MM.1S (cell line): ENCODE measurements around the gene NUAK2.

Experiments used
- DNase-seq: peaks from one replicate; pipeline ENCODE4 v3.0.0-alpha.2; 2015
- H2AFZ ChIP-seq: fragments of 300-600 bp; sonication (generic); 2 replicates; pipeline ENCODE4 v1.6.0; 2016; ENCODE audit warnings: antibody characterized with exemption, low read length
- H3F3A ChIP-seq: fragments of 300-600 bp; sonication (generic); 2 replicates; pipeline ENCODE4 v1.6.1; 2016; ENCODE audit warnings: mild to moderate bottlenecking, antibody characterized with exemption, low read length, moderate library complexity, mixed read lengths; ENCODE audit not compliant: insufficient read depth
- H3K27ac ChIP-seq: fragments of 300-600 bp; sonication (generic); 2 replicates; pipeline ENCODE4 v1.5.1; 2016; ENCODE audit warnings: mild to moderate bottlenecking, low read length
- H3K27me3 ChIP-seq: fragments of 300-600 bp; sonication (generic); replicated peaks from 2 replicates; pipeline ENCODE4 v1.6.0; 2016; ENCODE audit warnings: low read length; ENCODE audit not compliant: insufficient read depth
- H3K36me3 ChIP-seq: fragments of 300-600 bp; sonication (generic); replicated peaks from 2 replicates; pipeline ENCODE4 v1.6.1; 2016; ENCODE audit warnings: mild to moderate bottlenecking, low read length, mixed read lengths; ENCODE audit not compliant: insufficient read depth
- H3K4me1 ChIP-seq: fragments of 300-600 bp; sonication (generic); 2 replicates; pipeline ENCODE4 v1.6.1; 2016; ENCODE audit warnings: low read length, mixed read lengths
- H3K4me2 ChIP-seq: fragments of 300-600 bp; sonication (generic); 2 replicates; pipeline ENCODE4 v1.6.0; 2016; ENCODE audit warnings: low read depth, low read length
- H3K4me3 ChIP-seq: fragments of 300-600 bp; sonication (generic); 2 replicates; pipeline ENCODE4 v1.5.1; 2016; ENCODE audit warnings: low read length, mixed read lengths
- H3K79me2 ChIP-seq: fragments of 300-600 bp; sonication (generic); 2 replicates; pipeline ENCODE4 v1.6.1; 2016; ENCODE audit warnings: mixed run types, low read length, mixed read lengths
- H3K9ac ChIP-seq: fragments of 300-600 bp; sonication (generic); 2 replicates; pipeline ENCODE4 v1.6.1; 2016; ENCODE audit warnings: low read length, mixed read lengths
- H3K9me2 ChIP-seq: fragments of 300-600 bp; sonication (generic); replicated peaks from 2 replicates; pipeline ENCODE4 v1.6.1; 2016; ENCODE audit warnings: mild to moderate bottlenecking, low read length, mixed read lengths; ENCODE audit not compliant: insufficient read depth
- H3K9me3 ChIP-seq: fragments of 300-600 bp; sonication (generic); replicated peaks from 2 replicates; pipeline ENCODE4 v1.6.1; 2016; ENCODE audit warnings: mild to moderate bottlenecking, low read length, mixed read lengths; ENCODE audit not compliant: insufficient read depth
- H4K20me1 ChIP-seq: fragments of 300-600 bp; sonication (generic); 2 replicates; pipeline ENCODE4 v1.6.1; 2016; ENCODE audit warnings: mild to moderate bottlenecking, low read length, moderate library complexity, mixed read lengths; ENCODE audit not compliant: insufficient read depth
- EZH2 ChIP-seq: fragments of 300-600 bp; sonication (generic); optimal IDR thresholded peaks from 2 replicates; pipeline ENCODE3; 2017; ENCODE audit warnings: low read depth, mild to moderate bottlenecking, antibody characterized with exemption, low read length, mixed read lengths
- EZH2phosphoT487 ChIP-seq: fragments of 300-600 bp; sonication (generic); IDR thresholded peaks from 2 replicates; pipeline ENCODE4 v1.6.1; 2018; ENCODE audit warnings: antibody characterized with exemption, low read length
- TF ChIP-seq, protein P1 (sequence below): fragments of 300-600 bp; sonication (generic); IDR thresholded peaks from 2 replicates; pipeline ENCODE4 v1.5.1; 2016; ENCODE audit warnings: antibody characterized with exemption, low read length, mixed read lengths

Gene NUAK2

GRCh38 chr1:205270271-205270670 is 51.3 kb downstream of the NUAK2 start:
- H3K9me2 ChIP-seq, result no peaks in the 10 kb centered on the region
- DNase-seq, result no peak
- H3K27me3 ChIP-seq, result no peaks in the 10 kb centered on the region
- no peak for TF ChIP-seq EZH2phosphoT487
- TF ChIP-seq, protein P1, sequence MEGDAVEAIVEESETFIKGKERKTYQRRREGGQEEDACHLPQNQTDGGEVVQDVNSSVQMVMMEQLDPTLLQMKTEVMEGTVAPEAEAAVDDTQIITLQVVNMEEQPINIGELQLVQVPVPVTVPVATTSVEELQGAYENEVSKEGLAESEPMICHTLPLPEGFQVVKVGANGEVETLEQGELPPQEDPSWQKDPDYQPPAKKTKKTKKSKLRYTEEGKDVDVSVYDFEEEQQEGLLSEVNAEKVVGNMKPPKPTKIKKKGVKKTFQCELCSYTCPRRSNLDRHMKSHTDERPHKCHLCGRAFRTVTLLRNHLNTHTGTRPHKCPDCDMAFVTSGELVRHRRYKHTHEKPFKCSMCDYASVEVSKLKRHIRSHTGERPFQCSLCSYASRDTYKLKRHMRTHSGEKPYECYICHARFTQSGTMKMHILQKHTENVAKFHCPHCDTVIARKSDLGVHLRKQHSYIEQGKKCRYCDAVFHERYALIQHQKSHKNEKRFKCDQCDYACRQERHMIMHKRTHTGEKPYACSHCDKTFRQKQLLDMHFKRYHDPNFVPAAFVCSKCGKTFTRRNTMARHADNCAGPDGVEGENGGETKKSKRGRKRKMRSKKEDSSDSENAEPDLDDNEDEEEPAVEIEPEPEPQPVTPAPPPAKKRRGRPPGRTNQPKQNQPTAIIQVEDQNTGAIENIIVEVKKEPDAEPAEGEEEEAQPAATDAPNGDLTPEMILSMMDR, result no peak
- TF ChIP-seq EZH2, result no peak
- H3K9me3 ChIP-seq, result no peaks in the 10 kb centered on the region
- H2AFZ ChIP-seq, result no peak overlapping the region
- H3F3A ChIP-seq, result 0 out of 2 replicates have a peak, but pooled peaks cover 5% of the 10 kb centered on the region
- peaks cover 7% of the 10 kb centered on the region for H3K79me2 ChIP-seq
- H3K4me1 ChIP-seq, result peaks cover 28% of the 10 kb centered on the region
- no peaks in the 10 kb centered on the region; the same call in 1 of the 2 replicates for H3K36me3 ChIP-seq
- no peak overlapping the region for H3K4me2 ChIP-seq
- no peak overlapping the region for H3K9ac ChIP-seq
- H4K20me1 ChIP-seq, result no peaks in the 10 kb centered on the region
- H3K4me3 ChIP-seq, result no peak overlapping the region
- no peak overlapping the region for H3K27ac ChIP-seq

DNA sequence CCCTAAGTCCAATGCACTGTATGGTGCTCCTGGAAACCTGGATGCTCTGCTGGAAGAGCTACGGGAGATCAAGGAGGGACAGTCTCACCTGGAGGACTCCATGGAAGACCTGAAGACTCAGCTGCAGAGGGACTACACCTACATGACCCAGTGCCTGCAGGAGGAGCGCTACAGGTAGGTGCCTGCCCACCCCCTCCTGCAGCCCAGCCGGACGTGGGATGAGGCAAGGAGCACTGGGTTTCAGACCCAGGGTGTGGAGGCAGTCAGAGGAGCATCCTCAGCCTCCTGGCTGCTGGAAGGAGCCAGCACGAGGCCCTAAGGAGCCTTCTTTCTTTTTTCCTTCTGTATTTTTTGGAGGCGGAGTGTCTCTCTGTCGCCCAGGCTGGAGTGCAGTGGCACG is 51.8 kb downstream of the NUAK2 start:
- no peak overlapping the region for H2AFZ ChIP-seq

GRCh38 chr1:205268846-205269680 is 52.5 kb downstream of the NUAK2 start:
- H3K4me3 ChIP-seq, result no peak overlapping the region
- H3K4me1 ChIP-seq, result peaks cover 17% of the 10 kb centered on the region
- no peak overlapping the region for H3K27ac ChIP-seq
- H3K27me3 ChIP-seq, result no peaks in the 10 kb centered on the region
- DNase-seq, result no peak
- H3F3A ChIP-seq, result 0 out of 2 replicates have a peak, but pooled peaks cover 5% of the 10 kb centered on the region
- no peak overlapping the region for H3K4me2 ChIP-seq
- H3K9me2 ChIP-seq, result no peaks in the 10 kb centered on the region
- no peak overlapping the region for H2AFZ ChIP-seq
- H3K9me3 ChIP-seq, result no peaks in the 10 kb centered on the region
- H3K9ac ChIP-seq, result no peak overlapping the region
- H3K36me3 ChIP-seq, result no peaks in the 10 kb centered on the region; the same call in 1 of the 2 replicates
- TF ChIP-seq EZH2phosphoT487 (no peak), EZH2 (no peak)
- TF ChIP-seq, protein P1, result no peak
- no peaks in the 10 kb centered on the region for H4K20me1 ChIP-seq
- peaks cover 12% of the 10 kb centered on the region for H3K79me2 ChIP-seq

More for the DNA sequence above, 51.8 kb downstream of the NUAK2 start:
- Histone ChIP-seq H3K4me1 (peaks cover 22% of the 10 kb centered on the region), H3K9me3 (no peaks in the 10 kb centered on the region), H3F3A (0 out of 2 replicates have a peak, but pooled peaks cover 5% of the 10 kb centered on the region), H3K79me2 (peaks cover 12% of the 10 kb centered on the region), H3K4me3 (no peak overlapping the region), H3K4me2 (no peak overlapping the region), H3K27me3 (no peaks in the 10 kb centered on the region), H3K9ac (no peak overlapping the region), H3K36me3 (no peaks in the 10 kb centered on the region; the same call in 1 of the 2 replicates), H3K9me2 (no peaks in the 10 kb centered on the region), H3K27ac (no peak overlapping the region), H4K20me1 (no peaks in the 10 kb centered on the region)
- no peak for TF ChIP-seq EZH2
- TF ChIP-seq EZH2phosphoT487, result no peak
- DNase-seq, result no peak
